SK-N-DZ (cell line): ENCODE data around the gene KLK1.
"Not testable (repeated sequence)": the region's sequence is repeated elsewhere in the genome, so short reads cannot be mapped to it uniquely, and the experiment has no call there.

Experiments used
- DNase-seq: peaks from one replicate; pipeline ENCODE4 v3.0.0-alpha.2; 2015; ENCODE audit warnings: low spot score

KLK1 gene

GRCh38 chr19:50817941-50818858 is 5.4 kb downstream of the KLK1 start:
- peak; percentile 65 for DNase-seq

GRCh38 chr19:50815439-50815838 is 8.1 kb downstream of the KLK1 start:
- no peak for DNase-seq

GRCh38 chr19:50814883-50815282 is 8.7 kb downstream of the KLK1 start:
- no peak for DNase-seq

- no peak for DNase-seq
Measured at GRCh38 chr19:50812474-50812873, 11.1 kb downstream of the KLK1 start.

- DNase-seq, result not testable (repeated sequence)
Measured at GRCh38 chr19:50811622-50812238, 11.9 kb downstream of the KLK1 start.

GRCh38 chr19:50808856-50809255 is 14.7 kb downstream of the KLK1 start:
- no peak for DNase-seq

GRCh38 chr19:50804420-50805272 is 18.9 kb downstream of the KLK1 start:
- DNase-seq, result peak; percentile 97

- DNase-seq, result no peak
Measured at GRCh38 chr19:50803633-50804419, 19.8 kb downstream of the KLK1 start.

GRCh38 chr19:50801107-50801506 is 22.5 kb downstream of the KLK1 start:
- DNase-seq, result no peak

- DNase-seq, result no peak
Measured at GRCh38 chr19:50799547-50799851, 24.1 kb downstream of the KLK1 start.

- DNase-seq, result no peak
Measured at GRCh38 chr19:50798659-50799546, 24.7 kb downstream of the KLK1 start.

- no peak for DNase-seq
Measured at GRCh38 chr19:50797781-50798658, 25.6 kb downstream of the KLK1 start.

GRCh38 chr19:50797429-50797780 is 26.2 kb downstream of the KLK1 start:
- DNase-seq, result no peak

- DNase-seq, result no peak
Measured at GRCh38 chr19:50796634-50797428, 26.8 kb downstream of the KLK1 start.

- no peak for DNase-seq
Measured at GRCh38 chr19:50796128-50796633, 27.4 kb downstream of the KLK1 start.

- DNase-seq, result no peak
Measured at GRCh38 chr19:50795664-50796073, 27.9 kb downstream of the KLK1 start.

GRCh38 chr19:50794876-50795663 is 28.5 kb downstream of the KLK1 start:
- no peak for DNase-seq
